AG09319 (cell line): Measurements from ENCODE around the gene TOP2A.
A peak's percentile ranks its signal among the peaks of the same experiment; 100 is the strongest.

Source experiments
- DNase-seq: peaks from one replicate; pipeline ENCODE4 v3.0.0-alpha.2; 2010; ENCODE audit warnings: low read depth; ENCODE audit errors: extremely low read depth
- CTCF ChIP-seq: IDR thresholded peaks from 2 replicates; pipeline ENCODE4 v1.5.1; 2011; ENCODE audit warnings: low read depth, mild to moderate bottlenecking, inconsistent platforms, low read length, moderate library complexity

The TOP2A gene

DNA sequence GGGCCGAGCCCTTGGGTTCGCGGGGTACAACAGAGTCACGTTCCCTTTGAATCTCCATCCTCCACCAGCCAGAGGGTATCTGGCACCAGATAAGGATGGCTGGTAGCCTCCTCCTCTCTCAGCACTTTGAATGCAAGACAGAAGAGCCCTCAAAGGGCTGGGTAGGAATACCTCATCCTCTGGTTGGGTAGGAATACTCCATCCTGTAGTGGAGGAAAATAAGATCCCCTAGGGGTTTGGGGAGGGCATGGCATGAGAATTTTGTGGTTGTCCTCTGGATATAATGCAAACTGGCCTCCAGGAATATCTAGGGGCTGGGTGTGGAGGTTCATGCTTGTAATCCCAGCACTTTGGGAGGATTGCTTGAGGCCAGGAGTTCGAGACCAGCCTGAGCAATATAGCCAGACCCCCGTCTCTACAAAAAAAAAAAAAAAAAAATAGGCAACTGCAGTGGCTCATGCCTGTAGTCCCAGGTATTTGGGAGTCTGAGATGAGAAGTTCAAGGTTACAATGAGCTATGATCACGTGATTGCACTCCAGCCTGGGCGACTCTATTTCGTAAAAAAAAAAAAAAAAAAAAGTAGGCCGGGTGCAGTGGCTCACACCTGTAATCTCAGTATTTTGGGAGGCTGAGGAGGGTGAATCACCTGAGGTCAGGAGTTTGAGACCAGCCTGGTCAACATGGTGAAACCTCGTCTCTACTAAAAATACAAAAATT, 28.2 kb upstream of the TOP2A start:
- no peak for TF ChIP-seq CTCF
- DNase-seq: no peak

- no peak for DNase-seq
- no peak for TF ChIP-seq CTCF
Observed at GRCh38 chr17:40443988-40444899, 26.5 kb upstream of the TOP2A start.

GRCh38 chr17:40443196-40443987, 25.7 kb upstream of the TOP2A start, which contains the start of gene IGFBP4:
Gene IGFBP4 (plus strand): TSS chr17:40443450. CDS start chr17:40443736, 286 bp downstream.
- peak; percentile 30 for TF ChIP-seq CTCF
- DNase-seq: no peak

DNA sequence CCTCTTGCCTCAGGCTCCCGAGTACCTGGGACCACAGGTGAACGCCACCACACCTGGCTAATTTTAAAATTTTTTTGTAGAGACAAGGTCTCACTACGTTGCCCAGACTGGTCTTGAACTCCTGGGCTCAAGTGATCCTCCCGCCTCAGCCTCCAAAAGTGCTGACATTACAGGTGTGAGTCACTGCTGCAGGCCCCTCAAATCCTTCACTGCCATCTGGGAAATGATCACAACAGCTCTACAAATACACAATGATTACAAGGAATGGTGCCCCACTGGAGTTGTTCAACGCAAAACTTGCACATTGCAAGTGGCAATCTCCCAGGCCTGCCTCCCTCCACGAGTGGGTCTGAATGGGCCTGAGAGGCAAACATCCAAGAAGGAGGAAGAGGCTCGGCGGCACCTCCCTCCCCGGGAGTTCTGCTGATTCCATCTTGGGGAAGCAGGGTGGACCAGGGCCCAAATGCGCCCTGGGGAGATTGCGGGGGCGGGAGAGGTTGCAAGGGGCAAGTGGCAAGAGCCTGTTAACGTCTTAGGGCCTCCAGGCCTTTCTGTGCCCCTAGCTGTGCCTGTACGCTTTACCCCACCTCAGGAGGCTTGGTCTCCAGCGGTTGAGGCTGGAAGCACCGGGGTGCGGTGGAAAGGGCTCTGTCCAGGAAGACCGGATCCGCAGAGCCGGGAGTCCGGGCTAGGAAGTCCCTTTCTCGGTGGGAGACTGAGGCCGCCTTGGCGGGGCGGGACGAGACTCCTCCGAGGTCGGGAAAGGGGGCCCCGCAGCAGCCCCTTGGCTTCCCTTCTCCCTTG, 24.9 kb upstream of the TOP2A start:
- TF ChIP-seq CTCF: no peak
- DNase-seq: no peak

DNA sequence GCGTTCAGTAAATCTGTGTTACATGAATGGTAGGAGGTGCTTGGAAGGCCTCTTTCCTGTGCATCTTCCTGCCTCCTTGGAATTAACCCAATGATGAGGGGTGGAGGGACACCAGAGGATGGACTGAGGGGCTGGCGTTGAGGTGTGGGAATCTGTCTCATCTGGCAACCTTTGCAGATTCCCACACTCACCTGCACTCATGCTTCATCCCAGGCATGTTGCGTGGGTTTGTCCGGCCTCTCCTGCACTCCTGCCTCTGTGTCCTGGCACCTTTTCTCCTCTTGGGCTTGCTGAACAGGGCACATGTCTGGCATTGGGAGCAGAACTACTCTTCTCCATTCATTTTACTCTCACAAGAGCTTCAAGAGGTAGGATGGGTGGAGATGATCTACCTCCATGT, 22.5 kb upstream of the TOP2A start:
- TF ChIP-seq CTCF: no peak
- DNase-seq: no peak

GRCh38 chr17:40437095-40437732, 19.5 kb upstream of the TOP2A start:
- no peak for TF ChIP-seq CTCF
- no peak for DNase-seq
